ENCODE measurements around the gene SUSD1.

GRCh38 chr9:112168197-112168596 is 6.9 kb downstream of the SUSD1 start:
- TF ChIP-seq, protein P1, sequence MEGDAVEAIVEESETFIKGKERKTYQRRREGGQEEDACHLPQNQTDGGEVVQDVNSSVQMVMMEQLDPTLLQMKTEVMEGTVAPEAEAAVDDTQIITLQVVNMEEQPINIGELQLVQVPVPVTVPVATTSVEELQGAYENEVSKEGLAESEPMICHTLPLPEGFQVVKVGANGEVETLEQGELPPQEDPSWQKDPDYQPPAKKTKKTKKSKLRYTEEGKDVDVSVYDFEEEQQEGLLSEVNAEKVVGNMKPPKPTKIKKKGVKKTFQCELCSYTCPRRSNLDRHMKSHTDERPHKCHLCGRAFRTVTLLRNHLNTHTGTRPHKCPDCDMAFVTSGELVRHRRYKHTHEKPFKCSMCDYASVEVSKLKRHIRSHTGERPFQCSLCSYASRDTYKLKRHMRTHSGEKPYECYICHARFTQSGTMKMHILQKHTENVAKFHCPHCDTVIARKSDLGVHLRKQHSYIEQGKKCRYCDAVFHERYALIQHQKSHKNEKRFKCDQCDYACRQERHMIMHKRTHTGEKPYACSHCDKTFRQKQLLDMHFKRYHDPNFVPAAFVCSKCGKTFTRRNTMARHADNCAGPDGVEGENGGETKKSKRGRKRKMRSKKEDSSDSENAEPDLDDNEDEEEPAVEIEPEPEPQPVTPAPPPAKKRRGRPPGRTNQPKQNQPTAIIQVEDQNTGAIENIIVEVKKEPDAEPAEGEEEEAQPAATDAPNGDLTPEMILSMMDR (IDR thresholded peaks at IDR 0.05; ENCODE audit: extremely low read depth in 1 of 2, insufficient read depth in 1 of 2, low read depth in 1 of 2, low read length in 2 of 2), result no peak
- TF ChIP-seq POLR2A (IDR thresholded peaks at IDR 0.05; ENCODE audit: low read depth, low read length) (no peak), POLR2AphosphoS5 (IDR thresholded peaks at IDR 0.05; ENCODE audit: insufficient read depth, low read depth, low read length) (no peak), MYC (IDR thresholded peaks at IDR 0.05; ENCODE audit: low read depth, low read length) (no peak), JUN (IDR thresholded peaks at IDR 0.05; ENCODE audit: borderline replicate concordance, insufficient read depth, insufficient read length, low read depth) (no peak), FOS (IDR thresholded peaks at IDR 0.05; ENCODE audit: borderline replicate concordance, insufficient read depth, low read length) (no peak), EZH2 (IDR thresholded peaks at IDR 0.05; ENCODE audit: borderline replicate concordance, low read depth, low read length, severe bottlenecking) (no peak), MAX (IDR thresholded peaks at IDR 0.05; ENCODE audit: insufficient read depth, insufficient read length) (no peak), GATA2 (IDR thresholded peaks at IDR 0.05; ENCODE audit: insufficient read depth, insufficient read length, low read depth, low read length) (no peak)

All from endothelial cell of umbilical vein (primary cell).